Pulmonary artery endothelial cell (primary cell): ENCODE data around the gene DVL1. TPM values are rescaled to one million over a fixed set of nuclear protein-coding genes. Genes with fewer than 3 reads are reported as not detected.

ENCODE experiments used
- DNase-seq: peaks from one replicate; pipeline ENCODE4 v3.0.0-alpha.2; 2011; ENCODE audit warnings: low read depth, low spot score
- total RNA-seq: library from RNA; depleted of rRNA; stranded (reverse); fragments of >200 nt; gene quantifications from 2 replicates; pipeline ENCODE4 v1.2.3, GENCODE V29; 2014

Gene DVL1
- total RNA-seq, 1 donor from 2014 or later, result 60.5 TPM

GRCh38 chr1:1299686-1300351 is 49.4 kb downstream of the DVL1 start:
- no peak for DNase-seq

GRCh38 chr1:1298861-1299685 is 50.1 kb downstream of the DVL1 start:
- DNase-seq, result no peak

DNA sequence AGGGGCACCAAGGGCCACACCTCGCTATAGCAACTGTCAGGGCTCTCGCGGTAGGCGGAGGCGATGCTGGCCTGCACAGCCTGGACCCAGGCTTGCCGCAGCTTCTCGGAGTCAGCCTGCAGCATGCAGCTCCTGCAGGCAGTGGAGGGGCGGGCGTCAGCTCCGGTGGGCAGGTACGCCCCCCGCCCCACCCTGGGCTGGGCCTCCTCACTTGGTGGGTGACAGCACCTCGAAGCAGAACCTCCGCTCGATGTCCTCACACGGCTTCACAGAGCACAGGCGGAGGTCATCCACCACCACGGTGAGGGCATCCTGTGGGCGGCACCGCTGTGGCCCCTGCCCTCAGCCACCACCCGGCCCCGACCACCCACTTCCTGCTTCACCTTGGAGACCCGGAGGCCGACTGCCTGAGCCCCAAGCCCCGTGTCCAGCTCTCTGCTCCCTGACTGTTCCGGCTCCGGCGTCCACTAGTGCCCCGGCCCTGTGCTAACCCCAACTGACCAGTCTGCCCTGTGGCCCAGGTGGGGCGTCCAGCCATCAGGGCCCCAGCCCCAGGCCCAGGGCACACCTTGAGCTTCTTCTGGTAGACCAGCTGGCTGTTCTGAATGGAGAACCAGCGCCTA is 51.3 kb downstream of the DVL1 start:
- DNase-seq, result no peak

- DNase-seq, result no peak
These were observed 52.9 kb downstream of the DVL1 start for GRCh38 chr1:1296070-1297061.

DNA sequence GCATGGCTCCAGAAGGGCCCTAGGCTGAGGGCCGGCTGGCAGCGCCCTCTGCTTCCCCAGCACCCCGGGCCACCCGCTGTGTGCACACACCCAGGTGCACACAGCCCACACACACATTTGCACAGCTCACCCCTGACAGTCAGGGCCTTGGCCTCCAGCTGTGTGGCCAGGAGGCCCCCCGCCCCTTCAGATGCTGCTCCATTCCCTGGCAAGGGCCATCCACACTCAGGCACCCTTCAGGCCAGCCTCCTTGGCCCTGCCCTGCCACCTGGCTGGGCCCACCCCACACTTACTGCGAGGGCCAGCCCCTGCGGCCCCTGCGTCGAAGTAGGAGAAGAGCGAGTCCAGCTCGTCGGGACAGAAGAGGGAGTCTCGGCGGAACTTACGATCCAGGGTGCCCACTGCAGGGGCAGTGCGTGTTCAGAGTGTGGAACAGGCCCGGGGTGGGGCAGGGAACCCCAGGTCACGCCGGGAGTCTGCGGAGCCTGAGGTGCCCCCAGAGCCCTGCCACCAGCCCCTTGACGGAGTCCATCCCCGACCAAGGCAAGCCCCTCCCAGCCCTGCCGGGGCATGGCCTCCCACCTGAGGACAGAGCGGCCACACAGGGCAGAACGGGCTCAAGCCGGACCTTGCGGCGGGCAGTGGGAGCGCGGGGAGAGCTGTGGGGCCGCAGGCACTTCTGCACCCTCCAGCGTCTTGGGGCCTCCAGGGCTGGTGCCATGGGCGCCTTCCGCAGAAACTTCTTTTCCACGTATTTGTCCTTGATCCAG is 53.9 kb downstream of the DVL1 start:
- no peak for DNase-seq

GRCh38 chr1:1294250-1294890 is 54.8 kb downstream of the DVL1 start:
- DNase-seq, result no peak

- no peak for DNase-seq
These were observed 55.7 kb downstream of the DVL1 start for GRCh38 chr1:1293263-1294249.

GRCh38 chr1:1292851-1293250 is 56.4 kb downstream of the DVL1 start:
- no peak for DNase-seq

DNA sequence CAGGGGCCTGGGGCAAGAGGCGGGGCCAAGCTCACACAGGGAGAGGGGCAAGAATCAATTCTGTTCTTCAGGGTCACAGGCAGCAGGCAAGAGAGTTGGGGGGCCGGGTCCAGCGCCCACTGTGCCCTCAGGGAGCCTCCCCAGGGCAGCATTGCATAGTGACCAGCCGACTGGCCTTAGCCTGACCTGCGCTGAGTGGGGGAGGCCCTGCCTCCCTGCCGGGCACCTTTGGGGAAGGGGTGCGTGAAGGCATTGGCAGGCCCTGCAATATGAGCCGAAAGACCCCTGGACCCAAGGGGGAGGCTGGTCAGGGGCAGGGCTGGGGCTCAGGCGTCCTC is 56.8 kb downstream of the DVL1 start:
- no peak for DNase-seq

DNA sequence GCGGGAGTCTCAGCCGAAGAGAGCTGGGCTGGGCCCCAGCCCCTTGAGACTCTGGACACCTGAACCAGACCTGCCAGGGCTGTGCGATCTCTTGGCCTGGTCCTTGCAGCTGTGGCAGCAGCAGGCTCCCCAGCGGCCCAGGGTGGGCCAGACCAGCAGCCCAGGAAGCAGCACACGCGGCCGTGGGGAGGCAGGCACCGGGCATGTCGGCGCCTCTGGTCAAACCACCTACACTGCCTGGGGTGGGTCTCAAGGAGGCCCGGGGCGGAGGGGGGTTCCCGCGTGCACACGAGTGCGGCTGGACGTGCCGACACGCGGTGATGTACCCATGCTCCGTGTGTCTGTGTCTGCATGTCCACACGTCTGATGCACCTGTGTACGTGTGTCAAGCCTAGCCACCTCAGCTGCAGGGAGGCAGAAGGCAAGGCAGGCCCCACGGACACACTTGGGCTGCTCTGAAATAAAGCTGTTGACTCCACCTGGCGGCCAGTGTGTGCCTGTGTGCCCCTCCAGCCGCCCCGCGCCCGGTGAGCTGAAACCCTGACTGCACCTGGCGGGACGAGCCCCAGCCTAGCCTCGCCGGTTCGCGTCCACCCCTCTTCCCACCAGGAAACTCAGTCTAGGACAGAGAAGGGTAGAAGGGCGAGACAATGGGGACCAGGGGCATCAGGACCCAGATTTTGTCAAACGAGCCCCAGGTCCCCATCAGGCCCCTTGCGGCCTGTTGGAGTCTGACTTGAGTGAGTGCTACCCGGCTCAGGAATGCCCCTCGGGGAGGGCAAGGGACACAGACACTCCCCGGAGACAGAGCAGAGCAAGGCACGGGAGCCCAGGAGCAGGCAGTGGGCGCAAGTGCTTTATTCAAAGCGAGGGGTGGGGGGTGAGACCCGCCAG is 57.4 kb downstream of the DVL1 start:
- DNase-seq, result no peak

DNA sequence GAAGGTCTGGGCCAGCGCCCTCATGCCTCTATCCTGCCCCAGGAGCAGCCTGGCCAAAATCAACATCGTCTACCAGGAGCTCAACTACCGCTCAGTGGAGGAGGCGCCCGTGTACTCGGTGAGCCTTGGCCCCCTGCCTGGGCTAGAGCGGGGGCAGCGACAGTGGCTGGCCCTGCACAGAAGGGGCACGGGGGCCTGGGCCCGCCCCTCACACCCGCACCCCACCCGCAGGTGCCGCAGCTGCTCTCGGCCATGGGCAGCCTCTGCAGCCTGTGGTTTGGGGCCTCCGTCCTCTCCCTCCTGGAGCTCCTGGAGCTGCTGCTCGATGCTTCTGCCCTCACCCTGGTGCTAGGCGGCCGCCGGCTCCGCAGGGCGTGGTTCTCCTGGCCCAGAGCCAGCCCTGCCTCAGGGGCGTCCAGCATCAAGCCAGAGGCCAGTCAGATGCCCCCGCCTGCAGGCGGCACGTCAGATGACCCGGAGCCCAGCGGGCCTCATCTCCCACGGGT is 58.1 kb downstream of the DVL1 start:
- no peak for DNase-seq

DNA sequence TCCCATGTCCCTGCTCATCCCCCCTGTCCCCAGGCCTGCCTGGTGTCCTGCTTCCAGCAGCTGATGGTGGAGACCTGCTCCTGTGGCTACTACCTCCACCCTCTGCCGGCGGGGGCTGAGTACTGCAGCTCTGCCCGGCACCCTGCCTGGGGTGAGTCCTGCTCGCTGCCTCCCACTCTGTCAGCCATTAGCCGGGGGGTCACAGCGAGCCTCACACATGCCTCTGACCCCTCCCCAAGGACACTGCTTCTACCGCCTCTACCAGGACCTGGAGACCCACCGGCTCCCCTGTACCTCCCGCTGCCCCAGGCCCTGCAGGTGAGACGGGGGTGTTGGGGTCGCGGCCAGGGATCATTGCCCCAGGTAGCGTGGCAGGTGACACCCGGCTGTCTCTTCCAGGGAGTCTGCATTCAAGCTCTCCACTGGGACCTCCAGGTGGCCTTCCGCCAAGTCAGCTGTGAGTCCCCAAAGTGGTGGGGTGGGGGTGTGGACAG is 58.9 kb downstream of the DVL1 start:
- DNase-seq, result no peak

- DNase-seq, result no peak
These were observed 61.7 kb downstream of the DVL1 start for GRCh38 chr1:1287288-1288110.

DNA sequence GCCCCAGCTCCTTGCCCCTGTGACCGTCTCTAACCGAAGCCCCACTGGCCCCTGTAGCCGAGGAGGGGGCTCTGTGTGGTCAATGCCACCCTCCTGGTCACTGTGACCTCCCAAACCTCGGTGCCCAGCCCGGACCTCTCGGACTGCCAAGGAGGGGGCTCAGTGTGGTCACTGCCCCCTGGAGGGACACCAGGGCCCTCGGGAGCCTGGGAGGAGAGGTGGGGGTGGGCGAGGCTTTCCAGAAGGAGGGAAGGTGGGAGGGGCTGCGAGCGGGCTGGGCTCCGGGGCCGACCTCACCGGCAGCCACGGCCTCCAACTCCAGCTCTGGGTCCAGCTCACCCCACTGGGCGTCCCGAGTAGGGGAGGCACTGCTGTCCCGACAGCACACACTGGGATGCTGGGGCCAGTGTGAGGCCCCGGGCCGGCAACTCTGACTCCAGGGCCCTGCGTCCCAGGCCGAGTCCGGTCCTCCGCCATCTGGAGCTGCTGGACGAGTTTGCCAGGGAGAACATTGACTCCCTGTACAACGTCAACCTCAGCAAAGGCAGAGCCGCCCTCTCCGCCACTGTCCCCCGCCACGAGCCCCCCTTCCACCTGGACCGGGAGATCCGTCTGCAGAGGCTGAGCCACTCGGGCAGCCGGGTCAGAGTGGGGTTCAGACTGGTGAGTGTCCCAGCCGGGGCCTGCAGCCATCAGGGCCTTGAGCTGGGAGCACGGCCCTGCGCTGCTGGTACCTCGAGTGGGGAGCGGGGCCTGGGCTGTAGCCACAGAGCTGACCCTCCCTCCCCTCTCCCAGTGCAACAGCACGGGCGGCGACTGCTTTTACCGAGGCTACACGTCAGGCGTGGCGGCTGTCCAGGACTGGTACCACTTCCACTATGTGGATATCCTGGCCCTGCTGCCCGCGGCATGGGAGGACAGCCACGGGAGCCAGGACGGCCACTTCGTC is 62.6 kb downstream of the DVL1 start:
- DNase-seq, result no peak

DNA sequence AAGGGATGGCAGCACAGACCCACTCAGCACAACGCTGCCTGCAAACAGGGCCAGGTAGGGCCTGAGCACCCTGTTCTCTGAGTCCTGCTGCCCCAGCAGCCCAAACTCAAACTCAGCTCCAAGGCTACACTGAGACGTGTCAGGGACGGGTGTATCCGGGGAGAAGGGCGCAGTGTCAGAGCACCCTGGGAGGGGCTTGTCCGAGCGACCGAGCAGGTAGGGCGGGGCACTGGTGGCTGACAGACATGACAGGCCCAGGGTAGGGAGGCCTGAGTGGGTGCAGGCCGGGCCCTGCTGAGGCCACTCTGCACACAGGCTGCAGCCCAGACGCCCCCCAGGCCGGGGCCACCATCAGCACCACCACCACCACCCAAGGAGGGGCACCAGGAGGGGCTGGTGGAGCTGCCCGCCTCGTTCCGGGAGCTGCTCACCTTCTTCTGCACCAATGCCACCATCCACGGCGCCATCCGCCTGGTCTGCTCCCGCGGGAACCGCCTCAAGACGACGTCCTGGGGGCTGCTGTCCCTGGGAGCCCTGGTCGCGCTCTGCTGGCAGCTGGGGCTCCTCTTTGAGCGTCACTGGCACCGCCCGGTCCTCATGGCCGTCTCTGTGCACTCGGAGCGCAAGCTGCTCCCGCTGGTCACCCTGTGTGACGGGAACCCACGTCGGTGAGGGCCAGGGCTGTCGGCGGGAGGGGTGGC is 63.5 kb downstream of the DVL1 start:
- DNase-seq, result no peak
